Muscle layer of duodenum (tissue), 2 donors: ENCODE measurements around the gene CACNB1.

ENCODE experiments used
- H3K27ac ChIP-seq: one replicate; pipeline ENCODE4 v1.7.0; 2013; ENCODE audit warnings: mild to moderate bottlenecking, low read length
- H3K27me3 ChIP-seq: one replicate; pipeline ENCODE4 v1.7.0; 2013; ENCODE audit warnings: low read depth, mild to moderate bottlenecking, control low read depth, low read length
- H3K36me3 ChIP-seq, 2 donors: one replicate each; pipeline ENCODE4 v1.7.0; 2013; ENCODE audit warnings: low read length in 2 of 2, control low read depth in 1 of 2, mild to moderate bottlenecking in 1 of 2; ENCODE audit not compliant: insufficient read depth in 2 of 2, control insufficient read depth in 1 of 2
- H3K4me1 ChIP-seq, 2 donors: one replicate each; pipeline ENCODE4 v1.7.0; 2013; ENCODE audit warnings: low read length in 2 of 2, mild to moderate bottlenecking in 2 of 2, control low read depth in 1 of 2, moderate library complexity in 1 of 2; ENCODE audit not compliant: insufficient read depth in 2 of 2, control insufficient read depth in 1 of 2
- H3K4me3 ChIP-seq, 2 donors: one replicate each; pipeline ENCODE4 v1.7.0; 2013; ENCODE audit warnings: low read length in 2 of 2, low read depth in 1 of 2, mild to moderate bottlenecking in 1 of 2
- H3K9me3 ChIP-seq, 2 donors: one replicate each; pipeline ENCODE4 v1.7.0; 2013; ENCODE audit warnings: low read length in 2 of 2, control low read depth in 1 of 2, mild to moderate bottlenecking in 1 of 2; ENCODE audit not compliant: control insufficient read depth in 1 of 2
- donor health status: healthy.

CACNB1 gene

GRCh38 chr17:39156491-39156890 lies 41.0 kb downstream of the CACNB1 start:
- H3K27ac ChIP-seq, result no peak overlapping the region
- no peaks in the 10 kb centered on the region for H3K27me3 ChIP-seq
- H3K4me3 ChIP-seq, result no peak overlapping the region
- no peaks in the 10 kb centered on the region for H3K9me3 ChIP-seq
- no peaks in the 10 kb centered on the region for H3K36me3 ChIP-seq
- H3K4me1 ChIP-seq, result peaks cover 0 to 19% of the 10 kb centered on the region in 2 donors

GRCh38 chr17:39155654-39156053 lies 41.8 kb downstream of the CACNB1 start:
- Histone ChIP-seq H3K4me1 (peaks cover 0 to 25% of the 10 kb centered on the region in 2 donors), H3K27ac (no peak overlapping the region), H3K27me3 (peaks cover 5% of the 10 kb centered on the region), H3K4me3 (no peak overlapping the region), H3K36me3 (no peaks in the 10 kb centered on the region), H3K9me3 (no peaks in the 10 kb centered on the region)

- Histone ChIP-seq H3K4me1 (peaks cover 0 to 26% of the 10 kb centered on the region in 2 donors), H3K27me3 (peaks cover 7% of the 10 kb centered on the region), H3K4me3 (peak overlapping the region; percentile 96 to 99), H3K9me3 (no peaks in the 10 kb centered on the region), H3K36me3 (no peaks in the 10 kb centered on the region), H3K27ac (peak overlapping the region; percentile 85)
Observed at GRCh38 chr17:39153599-39154051, 43.8 kb downstream of the CACNB1 start.

GRCh38 chr17:39151943-39152818 lies 45.3 kb downstream of the CACNB1 start:
- peaks cover 7% of the 10 kb centered on the region for H3K27me3 ChIP-seq
- H3K9me3 ChIP-seq, result no peaks in the 10 kb centered on the region
- peak overlapping the region; percentile 96 to 99 for H3K4me3 ChIP-seq
- peaks cover 0 to 26% of the 10 kb centered on the region in 2 donors for H3K4me1 ChIP-seq
- peak overlapping the region; percentile 60 for H3K27ac ChIP-seq
- no peaks in the 10 kb centered on the region for H3K36me3 ChIP-seq

- no peak within 1 kb of the TSS for H3K27ac ChIP-seq
- peaks cover 7% of the 10 kb centered on the region for H3K27me3 ChIP-seq
- peaks cover 0 to 26% of the 10 kb centered on the region in 2 donors for H3K4me1 ChIP-seq
- H3K4me3 ChIP-seq, result peak within 1 kb of the TSS; percentile 96 to 99
- no peaks in the 10 kb centered on the region for H3K36me3 ChIP-seq
- no peaks in the 10 kb centered on the region for H3K9me3 ChIP-seq
Observed at GRCh38 chr17:39151150-39151942, 46.1 kb downstream of the CACNB1 start, which contains the start of gene PLXDC1. Gene PLXDC1 (minus strand): TSS chr17:39151637. CDS start chr17:39151437, 200 bp downstream.

- Histone ChIP-seq H3K36me3 (no peaks in the 10 kb centered on the region), H3K4me3 (peak overlapping the region in 1 of 2 donors; percentile 56), H3K9me3 (no peaks in the 10 kb centered on the region), H3K27ac (no peak overlapping the region), H3K27me3 (peaks cover 7% of the 10 kb centered on the region), H3K4me1 (peaks cover 0 to 26% of the 10 kb centered on the region in 2 donors)
Observed at GRCh38 chr17:39150795-39151149, 46.7 kb downstream of the CACNB1 start.

- peaks cover under 1 to 26% of the 10 kb centered on the region in 2 donors for H3K4me1 ChIP-seq
- peaks cover 7% of the 10 kb centered on the region for H3K27me3 ChIP-seq
- no peak overlapping the region for H3K27ac ChIP-seq
- no peaks in the 10 kb centered on the region for H3K36me3 ChIP-seq
- H3K4me3 ChIP-seq, result no peak overlapping the region
- no peaks in the 10 kb centered on the region for H3K9me3 ChIP-seq
Observed at GRCh38 chr17:39150104-39150634, 47.3 kb downstream of the CACNB1 start.

- H3K27ac ChIP-seq, result no peak overlapping the region
Observed at GRCh38 chr17:39147221-39148185, 50.0 kb downstream of the CACNB1 start.

GRCh38 chr17:39146273-39146672 lies 51.2 kb downstream of the CACNB1 start:
- Histone ChIP-seq H3K9me3 (no peaks in the 10 kb centered on the region), H3K4me3 (no peak overlapping the region), H3K36me3 (no peaks in the 10 kb centered on the region), H3K4me1 (peaks cover 7 to 21% of the 10 kb centered on the region in 2 donors), H3K27ac (no peak overlapping the region), H3K27me3 (peaks cover 7% of the 10 kb centered on the region)

More at GRCh38 chr17:39147221-39148185, 50.0 kb downstream of the CACNB1 start:
- peaks cover 7 to 30% of the 10 kb centered on the region in 2 donors for H3K4me1 ChIP-seq
- no peaks in the 10 kb centered on the region for H3K36me3 ChIP-seq
- no peaks in the 10 kb centered on the region for H3K9me3 ChIP-seq
- peaks cover 7% of the 10 kb centered on the region for H3K27me3 ChIP-seq
- H3K4me3 ChIP-seq, result no peak overlapping the region

GRCh38 chr17:39145143-39145542 lies 52.3 kb downstream of the CACNB1 start:
- no peaks in the 10 kb centered on the region for H3K9me3 ChIP-seq
- H3K36me3 ChIP-seq, result no peaks in the 10 kb centered on the region
- peaks cover 7 to 14% of the 10 kb centered on the region in 2 donors for H3K4me1 ChIP-seq
- no peaks in the 10 kb centered on the region for H3K27me3 ChIP-seq
- no peak overlapping the region for H3K27ac ChIP-seq
- H3K4me3 ChIP-seq, result no peak overlapping the region
